ENCODE data around the gene TUBA4A. TPM values are rescaled to one million over a fixed set of nuclear protein-coding genes. Genes with fewer than 3 reads are reported as not detected.

The TUBA4A gene
- total and polyA plus RNA-seq, 2 of the 8 experiments (the other 6 are each of a cell fraction or from before 2014, with no cell fraction given) = 67.3 to 172 TPM

- 0 out of 2 replicates have a peak, but pooled peaks have one; percentile 24 for TF ChIP-seq BACH1 (IDR thresholded peaks at IDR 0.05; ENCODE audit: low read length)
- TF ChIP-seq JUN (IDR thresholded peaks at IDR 0.05; ENCODE audit: low read depth, low read length) = no peak
- peak; percentile 28 for TF ChIP-seq TAF7 (optimal IDR thresholded peaks at IDR 0.05; ENCODE audit: borderline replicate concordance, low read depth, low read length)
- TF ChIP-seq SIN3A (conservative IDR thresholded peaks at IDR 0.05 in 1 of 2, IDR thresholded peaks at IDR 0.05 in 1 of 2; ENCODE audit: low read depth in 1 of 2, low read length in 2 of 2) = 0 out of 4 replicates have a peak, but pooled peaks have one; percentile 10 to 33
- peak; percentile 67 for TF ChIP-seq ASH2L (IDR thresholded peaks at IDR 0.05; ENCODE audit: low read length)
- TF ChIP-seq, protein P1, sequence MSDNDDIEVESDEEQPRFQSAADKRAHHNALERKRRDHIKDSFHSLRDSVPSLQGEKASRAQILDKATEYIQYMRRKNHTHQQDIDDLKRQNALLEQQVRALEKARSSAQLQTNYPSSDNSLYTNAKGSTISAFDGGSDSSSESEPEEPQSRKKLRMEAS (IDR thresholded peaks at IDR 0.05) = peak; percentile 98
- peak; percentile 36; the same call in 1 of the 2 replicates for TF ChIP-seq MAFK (IDR thresholded peaks at IDR 0.05; ENCODE audit: low read depth, low read length)
- no peak; the same call in 1 of the 2 replicates for TF ChIP-seq SUZ12 (IDR thresholded peaks at IDR 0.05; ENCODE audit: low read length)
- no peak for TF ChIP-seq CHD2 (IDR thresholded peaks at IDR 0.05; ENCODE audit: low read length)
- no peak for TF ChIP-seq KDM5A (IDR thresholded peaks at IDR 0.05; ENCODE audit: low read length)
- TF ChIP-seq SIX5 (IDR thresholded peaks at IDR 0.05; ENCODE audit: low read depth, low read length) = no peak
- TF ChIP-seq GTF2F1 (IDR thresholded peaks at IDR 0.05; ENCODE audit: borderline replicate concordance, low read depth, low read length) = no peak
- peak; percentile 55; the same call in 1 of the 2 replicates for TF ChIP-seq TBP (IDR thresholded peaks at IDR 0.05; ENCODE audit: low read depth, low read length)
- TF ChIP-seq TEAD4 (IDR thresholded peaks at IDR 0.05; ENCODE audit: low read depth, low read length) = 0 out of 2 replicates have a peak, but pooled peaks have one; percentile 39
- no peak for TF ChIP-seq ZNF274 (IDR thresholded peaks at IDR 0.05; ENCODE audit: borderline replicate concordance, extremely low read depth, low read length)
Measured at GRCh38 chr2:219252900-219253752, 592 bp downstream of the TUBA4A start, which contains the start of gene TUBA4B (continued).

Data from H1 (cell line).